Esophagus (tissue), 2 donors: ENCODE data around the gene IFT52. TPM values are rescaled to one million over a fixed set of nuclear protein-coding genes. Genes with fewer than 3 reads are reported as not detected.

Experiments
- H3K27ac ChIP-seq, 2 donors: one replicate each; pipeline ENCODE4 v1.5.1; 2013; ENCODE audit warnings: low read depth in 2 of 2, mild to moderate bottlenecking in 2 of 2, inconsistent platforms in 1 of 2, low read length in 1 of 2, moderate library complexity in 1 of 2
- H3K27me3 ChIP-seq, 2 donors: one replicate each; pipeline ENCODE4 v1.6.1; 2013; ENCODE audit warnings: low read length in 2 of 2, control low read depth in 1 of 2, mild to moderate bottlenecking in 1 of 2; ENCODE audit not compliant: insufficient read depth in 2 of 2, control insufficient read depth in 1 of 2
- H3K36me3 ChIP-seq, 2 donors: one replicate each; pipeline ENCODE4 v1.6.1; 2013; ENCODE audit warnings: low read length in 1 of 2; ENCODE audit not compliant: control insufficient read depth in 2 of 2, insufficient read depth in 2 of 2
- H3K4me1 ChIP-seq, 2 donors: one replicate each; pipeline ENCODE4 v1.6.1; 2013; ENCODE audit warnings: low read length in 1 of 2; ENCODE audit not compliant: control insufficient read depth in 2 of 2, insufficient read depth in 2 of 2
- H3K4me3 ChIP-seq, 2 donors: one replicate each; pipeline ENCODE4 v1.5.1; 2013; ENCODE audit warnings: low read length in 2 of 2, mild to moderate bottlenecking in 2 of 2, low read depth in 1 of 2, moderate library complexity in 1 of 2
- H3K9me3 ChIP-seq, 2 donors: one replicate each; pipeline ENCODE4 v1.6.1; 2013; ENCODE audit warnings: mild to moderate bottlenecking in 2 of 2, low read depth in 1 of 2, low read length in 1 of 2, moderate library complexity in 1 of 2; ENCODE audit not compliant: control insufficient read depth in 2 of 2, insufficient read depth in 1 of 2
- WGBS, 2 donors: extraction: QIAGEN DNeasy Blood & Tissue Kit; methylation state at CpG; one replicate each; pipeline ENCODE4 v1.1.7; 2013; 5-methylcytosine and 5-hydroxymethylcytosine counted together
- polyA plus RNA-seq, 2 donors: library from polyadenylated mRNA; stranded (reverse); fragments of 200-250 nt; gene quantifications; one replicate each; pipeline ENCODE4 v1.2.3, GENCODE V29; 2013
- donor health status: healthy with polysubstance abuse.
- donor health status: Bipolar disorder and iron deficiency.

The IFT52 gene
- polyA plus RNA-seq, 2 donors = 5.4 to 11.1 TPM

- H3K36me3 ChIP-seq = peaks cover 0 to 2% of the 10 kb centered on the region in 2 donors
- no peak overlapping the region for H3K27ac ChIP-seq
- H3K27me3 ChIP-seq = no peaks in the 10 kb centered on the region
- no peak overlapping the region for H3K4me3 ChIP-seq
- no peaks in the 10 kb centered on the region for H3K4me1 ChIP-seq
- 87 to 92% methylated on average over 4 of the region's 4 CpGs for WGBS, 2 donors
- H3K9me3 ChIP-seq = peaks cover 0 to 3% of the 10 kb centered on the region in 2 donors
Measured at GRCh38 chr20:43549416-43550065, 41.2 kb upstream of the IFT52 start.

DNA sequence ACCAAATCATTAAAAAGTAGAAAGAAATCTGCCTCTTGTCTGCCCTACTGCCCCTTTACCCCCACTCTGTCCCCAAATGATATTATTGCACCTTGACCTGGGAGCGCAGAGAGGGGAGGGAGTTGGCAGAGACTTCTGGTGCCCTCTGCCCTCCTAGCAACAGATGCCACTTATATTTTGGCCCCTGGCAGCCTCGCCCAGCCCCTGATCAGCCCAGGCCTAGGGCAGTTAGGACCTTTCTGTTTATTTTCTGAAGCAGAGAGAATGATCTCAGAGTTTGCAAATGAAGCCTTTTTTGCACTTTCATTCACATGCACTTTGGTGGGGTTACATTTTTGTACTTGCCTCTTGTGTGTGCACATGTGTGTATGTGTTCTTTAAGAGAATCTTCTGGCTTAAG lies 40.3 kb upstream of the IFT52 start:
- no peak overlapping the region for H3K4me3 ChIP-seq
- H3K27me3 ChIP-seq = no peaks in the 10 kb centered on the region
- 75 to 94% methylated on average over 2 of the region's 2 CpGs for WGBS, 2 donors
- peaks cover 0 to 2% of the 10 kb centered on the region in 2 donors for H3K36me3 ChIP-seq
- no peak overlapping the region for H3K27ac ChIP-seq
- no peaks in the 10 kb centered on the region for H3K4me1 ChIP-seq
- H3K9me3 ChIP-seq = peaks cover 0 to 3% of the 10 kb centered on the region in 2 donors

DNA sequence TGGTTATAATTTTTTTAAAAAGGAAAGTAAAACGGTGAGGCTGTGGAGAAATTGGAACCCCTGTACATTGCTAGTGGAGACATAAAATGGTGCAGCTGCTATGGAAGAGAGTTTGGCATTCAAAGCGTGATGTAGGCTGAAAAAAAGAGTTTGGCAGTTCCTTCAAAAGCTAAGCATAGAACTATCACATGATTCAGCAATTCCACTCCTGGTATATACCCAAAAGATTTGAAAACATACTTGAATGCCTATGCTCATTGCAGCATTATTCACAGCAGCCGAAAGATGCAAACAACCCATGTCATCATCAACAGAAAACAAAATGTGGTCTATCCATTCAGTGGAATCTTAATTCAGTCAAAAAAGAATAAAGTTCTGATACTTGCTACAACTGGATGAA lies 36.4 kb upstream of the IFT52 start:
- Histone ChIP-seq H3K4me3 (no peak overlapping the region), H3K27me3 (no peaks in the 10 kb centered on the region), H3K27ac (no peak overlapping the region), H3K4me1 (no peaks in the 10 kb centered on the region), H3K36me3 (no peaks in the 10 kb centered on the region), H3K9me3 (no peaks in the 10 kb centered on the region)
- 81 to 82% methylated on average over 3 of the region's 3 CpGs for WGBS, 2 donors

GRCh38 chr20:43558412-43559146 lies 32.2 kb upstream of the IFT52 start, which contains the start of gene SGK2:
TSS of gene SGK2 (plus strand) at chr20:43559027. CDS start at chr20:43566496, 7,469 bp downstream.
- no peak within 1 kb of the TSS for H3K4me3 ChIP-seq
- WGBS, 2 donors = 58 to 77% methylated on average over 12 of the region's 12 CpGs

DNA sequence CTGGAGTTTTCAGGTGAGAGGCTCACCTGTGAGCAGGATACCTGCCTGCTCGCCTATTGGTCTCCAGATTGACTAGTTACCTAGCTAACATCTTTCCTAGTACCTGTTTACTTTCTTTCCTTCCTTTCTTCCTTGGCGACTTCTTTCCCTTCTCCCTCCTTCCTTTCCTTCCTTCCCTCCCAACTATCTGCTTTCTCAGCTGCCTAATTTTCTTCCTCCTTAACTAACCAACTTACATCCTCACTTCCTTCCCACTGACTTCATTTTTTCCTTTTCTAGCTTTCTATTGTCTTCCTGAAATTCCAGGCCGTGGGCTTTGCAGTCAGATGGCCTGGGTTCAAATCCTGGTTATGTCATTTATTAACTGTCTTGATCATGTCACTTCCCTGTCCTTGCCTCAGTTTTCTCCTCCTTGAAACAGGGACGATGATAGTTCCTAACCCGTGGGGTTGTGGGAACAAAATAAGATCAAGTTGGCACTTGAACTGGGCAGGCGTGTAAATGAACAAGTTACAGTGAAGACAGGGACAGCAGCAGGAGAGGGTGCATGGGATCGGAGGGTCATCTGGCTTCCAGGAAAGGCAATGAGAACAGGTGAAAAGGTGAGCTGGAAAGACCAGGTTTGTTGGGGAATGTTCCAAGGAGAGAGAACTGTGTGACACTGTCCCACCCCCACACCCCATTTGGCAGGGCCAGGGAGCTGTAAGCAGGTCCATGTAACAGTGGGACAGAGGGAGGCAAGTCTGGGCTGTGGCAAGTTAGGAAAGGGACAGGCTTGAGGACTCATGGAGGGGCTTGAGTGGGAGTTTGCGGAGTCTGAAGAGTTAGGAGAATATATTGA lies 31.4 kb upstream of the IFT52 start:
- no peaks in the 10 kb centered on the region for H3K27me3 ChIP-seq
- no peaks in the 10 kb centered on the region for H3K9me3 ChIP-seq
- H3K36me3 ChIP-seq = no peaks in the 10 kb centered on the region
- no peak overlapping the region for H3K4me3 ChIP-seq
- no peak overlapping the region for H3K27ac ChIP-seq
- whole genome bisulfite sequencing, 2 donors = 56 to 76% methylated on average over 8 of the region's 8 CpGs
- H3K4me1 ChIP-seq = no peaks in the 10 kb centered on the region

More at GRCh38 chr20:43558412-43559146, 32.2 kb upstream of the IFT52 start, which contains the start of gene SGK2:
- no peaks in the 10 kb centered on the region for H3K9me3 ChIP-seq
- H3K27me3 ChIP-seq = no peaks in the 10 kb centered on the region
- no peaks in the 10 kb centered on the region for H3K4me1 ChIP-seq
- H3K36me3 ChIP-seq = no peaks in the 10 kb centered on the region
- no peak within 1 kb of the TSS for H3K27ac ChIP-seq

DNA sequence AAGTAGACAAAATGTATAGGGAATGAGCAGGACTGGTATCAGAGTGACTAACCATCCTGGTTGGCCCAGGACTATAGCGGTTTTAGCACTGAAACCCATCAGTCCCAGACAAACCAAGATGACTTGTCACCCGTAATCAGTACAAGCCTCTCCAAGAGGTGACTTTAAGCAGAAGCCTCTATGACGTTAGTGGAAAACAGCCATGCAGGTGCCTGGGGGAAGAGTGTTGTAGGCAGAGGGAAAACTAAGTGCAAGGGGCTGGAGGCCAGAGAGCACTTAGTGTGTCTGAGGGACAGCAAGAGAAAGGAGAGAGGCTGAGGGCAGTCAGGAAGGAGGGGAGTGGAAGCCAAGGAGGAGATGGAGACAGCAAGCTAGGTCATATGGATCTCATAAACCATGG lies 29.8 kb upstream of the IFT52 start:
- H3K4me3 ChIP-seq = no peak overlapping the region
- H3K9me3 ChIP-seq = no peaks in the 10 kb centered on the region
- WGBS, 2 donors = 80 to 88% methylated on average over 3 of the region's 3 CpGs
- no peaks in the 10 kb centered on the region for H3K36me3 ChIP-seq
- H3K27me3 ChIP-seq = no peaks in the 10 kb centered on the region
- no peak overlapping the region for H3K27ac ChIP-seq
- H3K4me1 ChIP-seq = no peaks in the 10 kb centered on the region

- no peak overlapping the region for H3K4me3 ChIP-seq
- no peaks in the 10 kb centered on the region for H3K36me3 ChIP-seq
- H3K4me1 ChIP-seq = no peaks in the 10 kb centered on the region
- no peaks in the 10 kb centered on the region for H3K9me3 ChIP-seq
- 58 to 63% methylated on average over 3 of the region's 3 CpGs for WGBS, 2 donors
- no peak overlapping the region for H3K27ac ChIP-seq
- H3K27me3 ChIP-seq = no peaks in the 10 kb centered on the region
Measured at GRCh38 chr20:43563429-43563828, 27.3 kb upstream of the IFT52 start.

- Histone ChIP-seq H3K4me3 (no peak overlapping the region), H3K4me1 (no peaks in the 10 kb centered on the region), H3K27me3 (no peaks in the 10 kb centered on the region), H3K9me3 (no peaks in the 10 kb centered on the region), H3K27ac (no peak overlapping the region), H3K36me3 (no peaks in the 10 kb centered on the region)
- WGBS, 2 donors = 94 to 96% methylated on average over 7 of the region's 7 CpGs
Measured at GRCh38 chr20:43563991-43564390, 26.7 kb upstream of the IFT52 start.

- no peaks in the 10 kb centered on the region for H3K9me3 ChIP-seq
- no peaks in the 10 kb centered on the region for H3K27me3 ChIP-seq
- no peaks in the 10 kb centered on the region for H3K36me3 ChIP-seq
- H3K4me3 ChIP-seq = no peak overlapping the region
- H3K27ac ChIP-seq = no peak overlapping the region
- H3K4me1 ChIP-seq = no peaks in the 10 kb centered on the region
- WGBS, 2 donors = 97 to 98% methylated on average over 8 of the region's 8 CpGs
Measured at GRCh38 chr20:43564455-43564854, 26.3 kb upstream of the IFT52 start.
